Measurements from ENCODE around the gene TBX20.
"Not testable (repeated sequence)": the region's sequence is repeated elsewhere in the genome, so short reads cannot be mapped to it uniquely, and the experiment has no call there.

Gene TBX20

DNA sequence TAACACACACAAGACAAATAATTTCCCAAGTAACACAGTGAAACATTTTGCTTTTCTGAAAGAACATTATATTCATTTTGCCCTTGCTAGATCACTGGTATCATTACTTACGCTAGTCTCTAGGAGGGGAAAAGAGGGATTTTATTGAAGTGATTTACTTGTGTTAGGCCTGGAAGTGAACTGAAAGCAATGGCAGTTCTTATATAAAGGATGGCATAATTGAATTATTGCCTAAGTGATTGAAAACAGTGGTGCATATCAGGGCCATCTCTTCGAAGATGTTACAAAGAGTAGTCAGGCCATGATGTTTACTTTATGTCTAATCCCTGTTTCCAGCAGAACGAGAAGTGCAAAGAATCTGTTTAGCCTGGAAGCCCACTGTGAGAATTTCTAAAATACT is 38.8 kb downstream of the TBX20 start:
- DNase-seq = not testable (repeated sequence)

GRCh38 chr7:35206924-35207323 is 47.0 kb downstream of the TBX20 start:
- not testable (repeated sequence) for DNase-seq

DNA sequence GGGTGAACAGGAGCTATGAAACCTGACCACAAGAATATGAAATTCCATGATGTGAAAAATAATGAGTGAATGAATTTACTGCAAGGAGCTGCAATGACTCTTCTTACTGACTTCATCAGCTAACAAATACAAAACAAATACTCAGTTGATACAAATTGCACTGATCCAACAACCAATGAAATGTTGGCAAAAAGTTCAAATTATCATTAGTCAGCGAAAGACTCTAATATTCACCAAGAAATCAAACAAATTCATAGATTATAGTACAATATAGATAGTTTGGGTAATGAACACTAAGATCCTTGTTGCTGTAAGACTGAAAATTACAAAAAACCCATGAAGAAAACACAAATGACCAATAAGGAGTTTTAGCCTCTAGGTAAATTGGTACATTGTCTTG is 49.0 kb downstream of the TBX20 start:
- not testable (repeated sequence) for DNase-seq

DNA sequence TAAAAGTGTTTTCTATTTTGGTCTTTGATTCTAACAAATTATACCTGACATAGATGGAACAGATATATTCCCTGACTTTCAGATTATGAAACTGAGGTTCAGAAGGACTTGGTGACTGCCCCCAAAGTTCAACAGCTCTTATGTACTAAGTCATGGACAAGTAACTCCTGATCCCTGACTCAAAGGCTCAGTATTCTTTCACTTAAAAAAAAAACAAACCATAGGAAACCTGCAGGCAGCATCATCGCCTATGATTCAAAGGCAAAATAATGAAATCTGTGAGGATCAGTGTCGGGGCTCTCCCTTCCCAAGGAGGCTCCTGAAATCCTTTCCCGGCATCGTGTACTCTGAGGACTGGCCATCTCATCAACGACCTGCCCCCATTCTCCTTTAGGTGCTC is 49.9 kb downstream of the TBX20 start:
- not testable (repeated sequence) for DNase-seq

DNA sequence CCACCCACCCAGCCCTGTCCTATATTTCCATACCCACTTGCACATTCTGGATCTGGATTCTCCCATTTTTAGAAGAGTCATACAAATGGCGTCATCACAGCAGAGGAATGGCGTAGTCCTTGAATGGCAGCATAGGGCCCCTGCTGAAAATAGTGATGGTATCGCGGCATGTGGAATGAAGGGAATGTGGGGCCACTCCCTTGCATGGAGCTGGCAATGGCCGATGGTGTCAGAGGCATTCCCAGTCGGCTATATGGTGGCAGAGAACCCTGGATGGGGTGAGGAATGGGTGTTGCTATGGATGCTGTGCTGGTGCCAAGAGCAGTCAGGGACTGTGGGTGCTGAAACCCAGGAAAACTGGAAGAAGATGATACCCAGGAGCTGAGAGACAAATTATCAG is 51.5 kb downstream of the TBX20 start:
- not testable (repeated sequence) for DNase-seq

DNA sequence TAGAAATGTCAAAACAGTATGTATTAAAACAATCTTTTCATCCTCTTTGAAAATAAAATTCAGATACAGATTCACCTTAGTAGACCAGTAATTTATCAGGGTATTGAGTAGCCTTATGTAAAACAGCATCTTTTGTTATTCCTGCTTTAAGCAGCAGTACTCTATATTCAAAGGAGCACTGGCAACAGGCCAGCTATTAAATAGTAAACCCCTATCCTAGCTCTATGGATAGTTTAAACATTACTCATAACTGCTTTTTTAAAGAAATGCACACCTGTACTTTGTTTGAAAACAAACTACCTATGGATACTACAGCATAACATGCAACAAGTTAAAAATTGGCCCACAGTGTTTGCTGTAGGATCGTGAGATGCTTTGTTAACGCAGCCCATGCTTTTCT is 53.7 kb downstream of the TBX20 start:
- DNase-seq = not testable (repeated sequence)

- not testable (repeated sequence) for DNase-seq
Measured at GRCh38 chr7:35198370-35199140, 55.3 kb downstream of the TBX20 start.

- not testable (repeated sequence) for DNase-seq
Measured at GRCh38 chr7:35191571-35191970, 62.3 kb downstream of the TBX20 start.

DNA sequence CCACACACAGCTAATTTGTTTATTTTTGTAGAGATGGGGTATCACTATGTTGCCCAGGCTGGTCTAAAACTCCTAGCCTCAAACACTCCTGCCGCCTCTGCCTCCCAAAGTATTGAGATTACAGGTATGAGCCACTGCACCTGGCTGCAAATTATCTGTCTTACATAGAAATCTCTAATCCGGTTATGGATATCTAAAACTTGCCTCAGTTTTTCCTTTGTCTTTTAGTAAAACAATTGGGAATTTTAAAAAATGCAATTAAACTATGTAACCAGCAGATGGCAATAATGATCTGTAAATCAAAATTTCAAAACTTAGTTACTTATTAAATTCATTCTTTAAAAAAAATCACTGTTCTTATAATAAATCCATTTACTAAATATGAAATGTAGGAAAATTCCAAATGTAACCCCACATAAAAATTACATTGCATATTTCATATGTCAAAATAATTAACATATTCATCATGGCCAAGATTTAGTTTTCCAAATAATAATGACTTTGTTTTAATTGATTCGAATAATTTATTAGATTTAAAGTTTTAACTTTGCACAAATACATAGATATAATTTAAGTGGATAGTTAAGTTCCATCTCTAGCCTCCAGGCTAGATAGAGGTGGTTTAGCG is 63.6 kb downstream of the TBX20 start:
- not testable (repeated sequence) for DNase-seq

DNA sequence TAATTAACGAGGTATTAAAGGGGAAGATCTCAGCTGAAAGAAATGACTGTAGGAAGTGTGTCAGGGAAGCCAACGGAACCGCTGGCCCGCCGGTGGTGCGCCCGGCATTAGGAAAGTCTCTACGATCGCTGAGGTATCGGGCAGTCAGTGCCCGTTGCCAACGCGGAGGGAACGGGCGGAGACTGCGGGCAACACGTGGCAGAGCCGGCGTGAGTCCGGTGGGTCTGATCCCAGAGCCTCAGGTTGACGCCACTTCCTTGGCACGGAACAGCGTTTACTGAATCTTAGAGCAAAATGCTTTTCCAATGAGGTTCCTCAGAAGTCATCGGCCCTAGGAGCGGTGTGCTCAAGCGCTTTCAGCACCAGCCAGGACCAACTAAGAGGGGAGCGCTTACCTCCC is 67.1 kb downstream of the TBX20 start:
- DNase-seq = not testable (repeated sequence)

GRCh38 chr7:35185908-35186731 is 67.8 kb downstream of the TBX20 start:
- DNase-seq = no peak

DNA sequence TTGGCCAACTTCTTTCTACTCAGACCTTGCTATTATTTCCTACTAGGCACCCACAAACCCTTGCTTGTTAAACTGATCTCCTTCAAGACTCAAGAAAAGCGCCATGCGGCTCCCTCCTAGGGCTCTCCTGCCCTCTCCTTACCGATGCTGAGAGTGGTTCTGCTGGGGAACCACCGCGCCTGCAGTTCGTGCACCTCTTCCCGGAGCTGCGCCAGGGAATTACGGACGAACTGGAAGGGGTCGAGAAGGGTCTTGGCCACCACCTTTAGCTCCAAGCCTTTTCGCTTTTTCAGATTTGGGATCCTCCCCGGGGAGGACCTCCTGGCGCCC is 68.4 kb downstream of the TBX20 start:
- not testable (repeated sequence) for DNase-seq

- not testable (repeated sequence) for DNase-seq
Measured at GRCh38 chr7:35184961-35185360, 68.9 kb downstream of the TBX20 start.

- not testable (repeated sequence) for DNase-seq
Measured at GRCh38 chr7:35183873-35184503, 69.9 kb downstream of the TBX20 start.

GRCh38 chr7:35180665-35181064 is 73.2 kb downstream of the TBX20 start:
- not testable (repeated sequence) for DNase-seq

GRCh38 chr7:35173176-35173575 is 80.7 kb downstream of the TBX20 start:
- not testable (repeated sequence) for DNase-seq

DNA sequence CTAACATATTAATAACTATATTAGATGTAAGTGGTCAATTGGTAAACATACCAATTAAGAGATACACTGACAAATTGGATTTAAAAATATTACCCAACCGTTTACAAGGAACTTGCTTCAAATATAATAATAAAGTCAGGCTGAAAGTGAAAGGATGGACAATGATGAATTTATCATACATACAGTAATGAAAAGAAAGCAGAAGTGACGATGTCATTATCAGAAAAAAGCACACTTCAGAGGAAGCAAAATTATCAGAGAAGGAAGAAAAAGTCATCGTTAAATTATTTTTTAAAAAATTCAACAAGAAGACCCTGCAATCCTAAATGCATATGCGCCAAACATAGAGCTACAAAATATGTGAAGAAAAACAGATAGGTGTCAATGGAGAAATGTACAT is 81.8 kb downstream of the TBX20 start:
- DNase-seq = not testable (repeated sequence)

- not testable (repeated sequence) for DNase-seq
Measured at GRCh38 chr7:35167658-35168057, 86.2 kb downstream of the TBX20 start.

DNA sequence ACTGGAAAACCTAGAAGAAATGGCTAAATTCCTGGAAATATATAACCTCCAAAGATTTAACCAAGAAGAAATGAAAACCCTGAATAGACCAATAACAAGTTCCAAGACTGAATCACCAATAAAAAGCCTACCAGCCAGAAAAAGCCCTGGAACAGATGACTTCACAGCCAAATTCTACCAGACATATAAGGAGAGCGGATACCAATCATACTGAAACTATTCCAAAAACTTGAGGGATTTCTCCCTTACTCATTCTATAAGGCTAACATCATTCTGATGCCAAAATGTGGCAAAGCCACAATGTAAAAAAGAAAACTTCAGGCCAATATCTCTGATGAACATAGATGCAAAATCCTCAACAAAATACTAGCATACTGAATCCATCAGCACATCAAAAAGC is 86.7 kb downstream of the TBX20 start:
- not testable (repeated sequence) for DNase-seq

DNA sequence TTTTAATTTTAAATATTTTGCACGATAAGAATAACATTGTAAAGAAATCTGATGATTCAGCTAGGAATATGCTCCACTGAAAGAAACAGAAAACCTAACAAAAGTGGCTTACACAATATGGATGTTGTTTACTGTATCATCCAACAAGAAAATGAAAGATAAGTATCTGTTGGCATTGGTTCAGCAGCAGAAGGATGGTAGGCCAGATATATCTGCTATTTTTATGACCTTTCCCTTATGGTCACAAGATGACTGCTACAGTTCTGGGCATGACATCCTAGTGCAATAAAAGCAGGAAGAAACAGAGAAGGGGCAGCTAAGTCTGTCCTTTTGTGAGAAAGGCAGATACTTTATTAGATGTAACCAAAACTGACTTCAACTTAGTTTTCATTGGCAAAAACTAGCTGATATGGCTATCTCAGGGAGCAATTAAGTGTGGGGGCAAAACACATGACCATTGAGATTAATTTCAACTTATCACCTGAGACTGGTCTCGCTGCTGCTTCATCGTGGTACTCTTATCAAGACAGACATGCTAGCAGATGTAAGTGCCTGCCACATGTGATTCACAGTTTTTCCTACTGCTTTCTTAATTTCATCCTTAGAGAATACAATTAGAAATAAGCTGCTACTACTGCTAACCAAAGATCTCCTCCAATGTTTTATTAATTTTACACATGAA is 92.7 kb downstream of the TBX20 start:
- DNase-seq = not testable (repeated sequence)
